ENCODE results near the gene COPZ1.

Gene COPZ1

GRCh38 chr12:54390668-54391551 lies 66.0 kb downstream of the COPZ1 start:
- Histone ChIP-seq H3K4me1 (ENCODE audit: control insufficient read depth, insufficient read depth, low read length) (peaks cover 62% of the 10 kb centered on the region), H3K36me3 (ENCODE audit: control insufficient read depth, insufficient read depth, low read length) (peaks cover 8% of the 10 kb centered on the region; the same call in 1 of the 2 replicates), H3K4me3 (ENCODE audit: low read depth, low read length) (peak overlapping the region; percentile 86), H3K9ac (ENCODE audit: low read length) (peak overlapping the region; percentile 58), H3K27ac (ENCODE audit: low read depth, low read length) (no peak overlapping the region), H3K9me3 (ENCODE audit: control insufficient read depth, insufficient read depth, low read depth, low read length) (no peaks in the 10 kb centered on the region), H3K27me3 (ENCODE audit: control insufficient read depth, insufficient read depth, low read length) (peaks cover 4% of the 10 kb centered on the region; the same call in 1 of the 2 replicates)

GRCh38 chr12:54392485-54393206 lies 67.7 kb downstream of the COPZ1 start:
- no peak overlapping the region for H3K4me3 ChIP-seq (ENCODE audit: low read depth, low read length)
- no peak overlapping the region for H3K9ac ChIP-seq (ENCODE audit: low read length)
- H3K9me3 ChIP-seq (ENCODE audit: control insufficient read depth, insufficient read depth, low read depth, low read length), result no peaks in the 10 kb centered on the region
- H3K4me1 ChIP-seq (ENCODE audit: control insufficient read depth, insufficient read depth, low read length), result peaks cover 45% of the 10 kb centered on the region
- no peak overlapping the region for H3K27ac ChIP-seq (ENCODE audit: low read depth, low read length)
- H3K27me3 ChIP-seq (ENCODE audit: control insufficient read depth, insufficient read depth, low read length), result peaks cover 4% of the 10 kb centered on the region; the same call in 1 of the 2 replicates
- peaks cover 23% of the 10 kb centered on the region for H3K36me3 ChIP-seq (ENCODE audit: control insufficient read depth, insufficient read depth, low read length)

DNA sequence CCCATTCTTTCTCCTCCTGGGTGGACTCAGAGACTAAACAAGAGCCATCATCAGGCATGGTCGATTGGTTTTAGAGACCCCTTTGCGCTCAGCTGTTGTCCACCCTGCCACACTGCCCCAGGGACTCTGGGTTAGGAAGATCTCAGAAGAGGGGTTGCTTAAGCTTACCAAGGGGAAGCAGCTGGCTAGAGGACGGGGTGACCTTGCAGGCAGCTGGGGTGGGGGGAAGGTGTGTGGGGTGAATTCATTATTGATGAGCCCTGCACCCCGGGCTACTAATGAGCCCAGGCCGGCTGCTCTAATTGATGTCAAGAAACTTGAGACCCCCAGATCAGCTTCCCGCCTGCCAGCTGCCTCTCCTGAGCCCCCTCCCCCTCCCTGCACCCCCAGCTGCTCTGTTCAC lies 68.3 kb downstream of the COPZ1 start:
- H3K27ac ChIP-seq (ENCODE audit: low read depth, low read length), result no peak overlapping the region
- no peak overlapping the region for H3K9ac ChIP-seq (ENCODE audit: low read length)
- H3K9me3 ChIP-seq (ENCODE audit: control insufficient read depth, insufficient read depth, low read depth, low read length), result no peaks in the 10 kb centered on the region
- peaks cover 26% of the 10 kb centered on the region for H3K36me3 ChIP-seq (ENCODE audit: control insufficient read depth, insufficient read depth, low read length)
- H3K4me3 ChIP-seq (ENCODE audit: low read depth, low read length), result no peak overlapping the region
- peaks cover 4% of the 10 kb centered on the region; the same call in 1 of the 2 replicates for H3K27me3 ChIP-seq (ENCODE audit: control insufficient read depth, insufficient read depth, low read length)
- H3K4me1 ChIP-seq (ENCODE audit: control insufficient read depth, insufficient read depth, low read length), result peaks cover 39% of the 10 kb centered on the region

DNA sequence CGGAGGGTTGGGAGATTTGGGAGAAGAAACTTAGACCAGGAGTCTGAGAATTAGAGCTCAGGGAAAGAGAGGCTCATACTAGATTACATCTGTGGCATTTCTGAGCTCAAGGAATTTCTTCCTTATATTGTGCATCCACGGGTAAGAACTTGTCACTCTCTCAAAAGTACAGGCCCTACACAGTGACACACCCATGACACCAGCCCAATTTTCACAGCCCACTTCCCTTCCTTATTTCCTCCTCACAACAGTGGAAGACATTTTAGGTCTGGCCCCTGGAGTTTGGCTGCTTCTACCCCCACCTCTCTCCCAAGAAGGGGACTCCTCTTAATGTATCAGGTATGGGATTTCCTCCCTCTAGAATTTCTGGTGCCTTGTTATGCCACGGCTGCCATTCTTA lies 68.8 kb downstream of the COPZ1 start:
- Histone ChIP-seq H3K9ac (ENCODE audit: low read length) (no peak overlapping the region), H3K36me3 (ENCODE audit: control insufficient read depth, insufficient read depth, low read length) (peaks cover 32% of the 10 kb centered on the region), H3K4me1 (ENCODE audit: control insufficient read depth, insufficient read depth, low read length) (peaks cover 34% of the 10 kb centered on the region), H3K27ac (ENCODE audit: low read depth, low read length) (no peak overlapping the region), H3K9me3 (ENCODE audit: control insufficient read depth, insufficient read depth, low read depth, low read length) (no peaks in the 10 kb centered on the region), H3K27me3 (ENCODE audit: control insufficient read depth, insufficient read depth, low read length) (peaks cover 4% of the 10 kb centered on the region; the same call in 1 of the 2 replicates), H3K4me3 (ENCODE audit: low read depth, low read length) (no peak overlapping the region)

DNA sequence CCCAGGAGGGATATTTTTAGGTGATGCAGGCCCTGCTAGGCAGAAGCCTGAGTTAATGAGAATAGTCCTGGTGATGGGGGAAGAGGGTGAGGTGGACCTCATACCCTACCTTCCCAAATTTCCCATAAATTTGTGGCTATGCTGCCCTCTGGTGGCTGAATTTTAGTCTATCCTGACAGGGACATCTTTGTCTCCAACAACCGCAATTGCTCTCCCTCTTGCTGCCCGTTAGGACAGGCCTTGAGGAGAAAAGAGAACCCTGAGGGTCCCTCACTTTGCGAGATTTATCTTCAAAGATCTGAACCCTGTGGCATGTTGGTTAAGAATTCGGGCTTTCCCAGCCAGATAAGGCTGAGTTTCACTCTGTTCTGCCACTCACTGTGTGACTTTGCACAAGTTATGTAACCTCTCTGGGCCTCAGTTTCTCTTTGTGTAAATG lies 69.4 kb downstream of the COPZ1 start:
- H3K27ac ChIP-seq (ENCODE audit: low read depth, low read length), result no peak overlapping the region
- H3K4me3 ChIP-seq (ENCODE audit: low read depth, low read length), result no peak overlapping the region
- H3K4me1 ChIP-seq (ENCODE audit: control insufficient read depth, insufficient read depth, low read length), result peaks cover 28% of the 10 kb centered on the region
- no peaks in the 10 kb centered on the region for H3K9me3 ChIP-seq (ENCODE audit: control insufficient read depth, insufficient read depth, low read depth, low read length)
- peaks cover 4% of the 10 kb centered on the region; the same call in 1 of the 2 replicates for H3K27me3 ChIP-seq (ENCODE audit: control insufficient read depth, insufficient read depth, low read length)
- H3K9ac ChIP-seq (ENCODE audit: low read length), result no peak overlapping the region
- peaks cover 36% of the 10 kb centered on the region for H3K36me3 ChIP-seq (ENCODE audit: control insufficient read depth, insufficient read depth, low read length)

DNA sequence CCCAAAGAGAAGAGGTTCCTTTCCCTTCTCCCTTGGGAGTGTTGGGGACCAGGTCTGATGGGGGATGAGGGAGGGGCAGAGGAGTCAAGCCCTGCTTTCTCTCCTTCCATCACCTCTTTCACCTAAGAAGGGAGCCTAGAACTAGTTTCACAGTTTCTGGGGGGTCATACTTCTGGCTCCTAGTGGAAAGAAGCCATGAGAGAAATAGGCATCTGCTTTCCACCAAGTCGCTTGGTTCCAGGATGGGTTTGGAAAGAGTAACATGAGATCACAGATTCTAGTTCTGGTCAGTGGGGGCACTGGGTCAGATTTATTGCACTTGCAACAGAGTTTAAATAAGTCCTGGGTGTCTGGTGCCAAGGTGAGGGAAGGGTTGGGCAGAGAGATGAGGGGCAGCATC lies 70.1 kb downstream of the COPZ1 start:
- no peak overlapping the region for H3K27ac ChIP-seq (ENCODE audit: low read depth, low read length)
- peaks cover 4% of the 10 kb centered on the region; the same call in 1 of the 2 replicates for H3K27me3 ChIP-seq (ENCODE audit: control insufficient read depth, insufficient read depth, low read length)
- H3K4me1 ChIP-seq (ENCODE audit: control insufficient read depth, insufficient read depth, low read length), result peaks cover 21% of the 10 kb centered on the region
- H3K9me3 ChIP-seq (ENCODE audit: control insufficient read depth, insufficient read depth, low read depth, low read length), result no peaks in the 10 kb centered on the region
- H3K4me3 ChIP-seq (ENCODE audit: low read depth, low read length), result no peak overlapping the region
- H3K9ac ChIP-seq (ENCODE audit: low read length), result no peak overlapping the region
- peaks cover 40% of the 10 kb centered on the region for H3K36me3 ChIP-seq (ENCODE audit: control insufficient read depth, insufficient read depth, low read length)

DNA sequence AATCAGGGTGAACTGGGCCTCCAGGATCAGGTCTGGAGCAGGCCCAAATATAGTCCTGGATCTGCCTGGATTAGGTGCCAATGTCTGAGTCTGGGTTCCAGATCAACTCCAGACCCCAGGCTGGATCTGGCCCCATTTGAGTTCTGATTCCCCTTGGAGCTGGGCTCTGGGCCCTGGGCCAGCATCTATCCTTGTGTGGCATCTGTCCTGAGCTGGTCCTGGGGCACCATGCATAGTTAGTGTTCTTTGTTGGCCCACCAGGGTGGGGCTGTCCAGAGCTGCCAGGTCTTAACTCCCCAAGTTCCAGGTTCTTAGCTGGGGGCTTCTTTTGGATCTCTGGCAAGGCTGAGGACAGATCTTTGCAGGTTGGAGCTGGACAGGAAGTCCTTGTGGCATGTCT lies 70.6 kb downstream of the COPZ1 start:
- Histone ChIP-seq H3K9me3 (ENCODE audit: control insufficient read depth, insufficient read depth, low read depth, low read length) (no peaks in the 10 kb centered on the region), H3K4me1 (ENCODE audit: control insufficient read depth, insufficient read depth, low read length) (peaks cover 18% of the 10 kb centered on the region), H3K27ac (ENCODE audit: low read depth, low read length) (no peak overlapping the region), H3K36me3 (ENCODE audit: control insufficient read depth, insufficient read depth, low read length) (peaks cover 42% of the 10 kb centered on the region), H3K9ac (ENCODE audit: low read length) (no peak overlapping the region), H3K4me3 (ENCODE audit: low read depth, low read length) (no peak overlapping the region), H3K27me3 (ENCODE audit: control insufficient read depth, insufficient read depth, low read length) (peaks cover 4% of the 10 kb centered on the region; the same call in 1 of the 2 replicates)

DNA sequence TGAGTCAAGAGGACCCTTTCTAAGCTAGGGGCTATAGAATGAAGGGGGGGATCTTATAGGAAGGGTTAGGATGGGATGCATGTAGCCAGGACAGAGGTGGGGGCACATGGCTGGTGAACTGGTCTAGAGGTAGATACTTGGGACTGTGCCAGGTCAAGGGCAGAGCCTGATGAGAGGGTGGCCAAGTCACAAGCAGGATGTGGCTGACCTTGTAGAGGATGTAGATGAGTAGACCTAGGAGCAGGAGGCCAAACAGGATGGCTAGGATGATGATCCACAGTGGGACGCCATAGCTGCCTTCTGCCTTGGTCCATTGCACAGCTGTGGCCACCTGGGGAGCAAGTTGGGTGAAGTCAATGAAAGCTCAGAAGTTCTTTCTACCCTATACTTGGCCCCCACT lies 72.2 kb downstream of the COPZ1 start:
- no peaks in the 10 kb centered on the region for H3K9me3 ChIP-seq (ENCODE audit: control insufficient read depth, insufficient read depth, low read depth, low read length)
- no peak overlapping the region for H3K4me3 ChIP-seq (ENCODE audit: low read depth, low read length)
- H3K27me3 ChIP-seq (ENCODE audit: control insufficient read depth, insufficient read depth, low read length), result peaks cover 4% of the 10 kb centered on the region; the same call in 1 of the 2 replicates
- no peak overlapping the region for H3K9ac ChIP-seq (ENCODE audit: low read length)
- H3K4me1 ChIP-seq (ENCODE audit: control insufficient read depth, insufficient read depth, low read length), result peaks cover 13% of the 10 kb centered on the region
- peaks cover 58% of the 10 kb centered on the region for H3K36me3 ChIP-seq (ENCODE audit: control insufficient read depth, insufficient read depth, low read length)
- no peak overlapping the region for H3K27ac ChIP-seq (ENCODE audit: low read depth, low read length)

DNA sequence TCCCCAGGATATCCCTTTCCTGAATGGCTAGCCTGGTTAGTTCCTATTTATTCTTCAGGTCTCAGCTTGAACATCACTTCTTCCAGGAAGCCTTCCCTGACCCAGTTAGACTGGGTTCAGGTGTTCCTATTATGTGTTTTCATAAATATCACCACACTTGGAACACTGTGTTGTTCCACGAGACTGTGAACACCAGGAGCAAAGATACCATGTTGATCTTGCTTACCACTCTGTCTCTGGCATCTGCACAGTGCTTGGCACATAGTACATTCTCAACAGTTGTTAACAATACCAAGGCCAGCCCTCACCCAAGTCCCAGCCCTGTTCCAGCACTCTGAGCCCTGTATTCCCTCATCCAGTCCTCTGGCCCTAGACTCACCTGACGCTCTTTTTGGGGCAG lies 73.3 kb downstream of the COPZ1 start:
- Histone ChIP-seq H3K4me3 (ENCODE audit: low read depth, low read length) (no peak overlapping the region), H3K27ac (ENCODE audit: low read depth, low read length) (no peak overlapping the region), H3K36me3 (ENCODE audit: control insufficient read depth, insufficient read depth, low read length) (peaks cover 66% of the 10 kb centered on the region), H3K27me3 (ENCODE audit: control insufficient read depth, insufficient read depth, low read length) (no peaks in the 10 kb centered on the region), H3K4me1 (ENCODE audit: control insufficient read depth, insufficient read depth, low read length) (peaks cover 9% of the 10 kb centered on the region), H3K9me3 (ENCODE audit: control insufficient read depth, insufficient read depth, low read depth, low read length) (no peaks in the 10 kb centered on the region), H3K9ac (ENCODE audit: low read length) (no peak overlapping the region)

DNA sequence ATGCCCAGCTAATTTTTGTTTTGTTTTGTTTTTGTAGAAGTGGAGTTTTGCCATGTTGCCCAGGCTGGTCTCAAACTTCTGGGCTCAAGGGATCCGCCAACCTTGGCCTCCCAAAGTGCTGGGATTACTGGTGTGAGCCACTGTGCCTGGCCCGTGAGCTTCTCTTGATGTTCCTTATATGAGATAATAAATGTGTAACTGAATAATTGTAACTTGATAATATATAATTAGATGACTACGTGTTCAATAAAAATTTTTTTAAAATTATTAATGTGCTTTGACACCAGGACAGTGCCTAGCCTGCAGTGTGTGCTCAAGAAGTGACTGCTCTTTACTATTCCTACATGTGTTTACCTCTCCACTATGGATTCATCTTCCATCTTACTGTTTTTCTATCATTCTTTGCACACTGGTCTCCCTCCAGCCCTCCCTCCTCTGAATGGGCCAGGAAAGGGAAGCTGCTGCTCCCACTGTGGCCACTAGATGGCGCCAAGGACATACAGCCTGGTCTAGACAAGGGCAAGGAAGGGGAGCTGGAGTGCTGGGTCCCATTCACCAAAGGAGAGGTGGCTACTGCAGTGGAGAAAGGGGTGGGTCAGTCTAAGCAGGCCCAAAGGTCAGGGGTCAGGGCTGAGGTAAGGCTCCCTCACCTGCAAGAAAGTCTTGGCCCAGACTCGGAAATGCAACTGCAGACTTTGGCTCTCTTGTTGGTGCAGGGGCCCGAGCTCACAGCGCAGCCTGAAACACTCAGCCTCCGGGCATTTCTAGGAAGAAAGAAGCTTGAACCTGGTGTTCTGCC lies 74.3 kb downstream of the COPZ1 start:
- Histone ChIP-seq H3K27me3 (ENCODE audit: control insufficient read depth, insufficient read depth, low read length) (no peaks in the 10 kb centered on the region), H3K4me3 (ENCODE audit: low read depth, low read length) (no peak overlapping the region), H3K4me1 (ENCODE audit: control insufficient read depth, insufficient read depth, low read length) (no peaks in the 10 kb centered on the region), H3K9ac (ENCODE audit: low read length) (no peak overlapping the region), H3K36me3 (ENCODE audit: control insufficient read depth, insufficient read depth, low read length) (peaks cover 76% of the 10 kb centered on the region), H3K27ac (ENCODE audit: low read depth, low read length) (no peak overlapping the region), H3K9me3 (ENCODE audit: control insufficient read depth, insufficient read depth, low read depth, low read length) (no peaks in the 10 kb centered on the region)

Measured in HUES6 (cell line).